OCI-LY3 (cell line): ENCODE measurements around the gene SMIM28.

Experiments used
- CTCF ChIP-seq: fragments of 200-600, 300-600 bp; sonication (generic); IDR thresholded peaks from 2 replicates; pipeline ENCODE4 v1.5.1; 2014; ENCODE audit warnings: antibody characterized with exemption, low read length, low read depth
- EZH2phosphoT487 ChIP-seq: fragments of 200-600 bp; shearing (Covaris generic); IDR thresholded peaks from 2 replicates; pipeline ENCODE4 v1.6.1; 2018; ENCODE audit warnings: antibody characterized with exemption, mixed run types, low read depth

- no peak for TF ChIP-seq CTCF
- TF ChIP-seq EZH2phosphoT487, result no peak
Observed at GRCh38 chr6:138400326-138400725, 22.6 kb downstream of the SMIM28 start.
